SKM-1 (cell line): Measurements from ENCODE around the gene RGS5.
"Not testable (repeated sequence)": the region's sequence is repeated elsewhere in the genome, so short reads cannot be mapped to it uniquely, and the experiment has no call there.

Experiments
- DNase-seq: peaks from one replicate; lab custom pipeline; 2025; ENCODE audit not compliant: unreplicated experiment; lab: John Stamatoyannopoulos, UW

The RGS5 gene

DNA sequence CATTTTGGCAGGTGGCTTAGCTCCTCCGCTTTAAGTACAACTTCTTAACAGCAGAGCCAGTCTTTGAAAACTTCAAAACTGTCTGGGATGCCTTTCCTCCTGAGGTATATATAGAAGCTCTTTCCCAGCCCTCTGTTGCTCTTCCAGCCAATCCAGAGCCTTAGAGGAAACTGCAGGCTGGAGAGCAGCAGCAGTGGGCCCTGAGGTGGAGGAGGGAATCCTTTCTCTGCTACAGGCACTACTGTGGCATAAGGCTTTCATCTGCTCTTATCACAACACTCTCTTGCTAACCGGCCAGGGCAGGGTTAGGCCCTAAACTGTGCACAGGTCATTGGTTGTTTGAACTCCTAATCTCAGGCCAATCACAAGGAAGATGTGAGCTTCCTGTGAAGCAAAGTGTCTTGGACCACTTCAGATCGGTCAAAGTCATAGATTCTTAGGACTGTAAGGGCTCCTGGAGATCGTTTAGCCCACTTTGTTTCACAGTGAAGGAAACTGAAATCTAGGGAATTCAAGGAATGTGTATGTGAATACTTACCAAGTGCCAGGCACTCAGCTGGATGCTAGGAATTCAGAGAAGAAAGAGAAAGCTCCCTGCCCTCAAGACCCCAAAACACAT lies at the start of gene RGS5:
Gene RGS5 (minus strand): TSS at position 84 of the 619 bp plus-strand sequence. CDS start 81 bp downstream, at position 3.
- no peak for DNase-seq

GRCh38 chr1:163250382-163250974 lies 47.8 kb upstream of the RGS5 start:
- no peak for DNase-seq

GRCh38 chr1:163248064-163248463 lies 45.3 kb upstream of the RGS5 start:
- no peak for DNase-seq

- DNase-seq, result not testable (repeated sequence)
These were observed 41.9 kb upstream of the RGS5 start for GRCh38 chr1:163244648-163245047.

DNA sequence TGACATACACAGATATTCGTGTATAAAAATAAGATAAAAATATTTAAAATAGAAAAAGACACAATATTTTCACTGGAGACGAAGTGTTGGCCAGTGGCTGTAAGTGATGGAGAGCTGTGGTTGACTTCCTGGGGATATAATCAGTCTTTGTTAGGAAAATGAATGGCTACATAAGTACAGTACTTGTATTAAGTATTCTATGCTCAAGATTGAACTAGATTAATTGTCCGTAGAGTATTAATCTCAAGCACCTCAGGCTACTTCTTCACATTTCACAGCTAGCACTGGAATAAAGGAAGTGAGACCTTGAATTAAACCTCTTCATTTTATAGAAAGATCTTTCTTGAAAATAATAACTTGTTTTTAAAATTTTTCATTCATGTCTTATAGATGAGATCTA lies 39.0 kb upstream of the RGS5 start:
- DNase-seq, result no peak

- DNase-seq, result no peak
These were observed 38.0 kb upstream of the RGS5 start for GRCh38 chr1:163240705-163241104.

- not testable (repeated sequence) for DNase-seq
These were observed 30.9 kb upstream of the RGS5 start for GRCh38 chr1:163233643-163234042.

DNA sequence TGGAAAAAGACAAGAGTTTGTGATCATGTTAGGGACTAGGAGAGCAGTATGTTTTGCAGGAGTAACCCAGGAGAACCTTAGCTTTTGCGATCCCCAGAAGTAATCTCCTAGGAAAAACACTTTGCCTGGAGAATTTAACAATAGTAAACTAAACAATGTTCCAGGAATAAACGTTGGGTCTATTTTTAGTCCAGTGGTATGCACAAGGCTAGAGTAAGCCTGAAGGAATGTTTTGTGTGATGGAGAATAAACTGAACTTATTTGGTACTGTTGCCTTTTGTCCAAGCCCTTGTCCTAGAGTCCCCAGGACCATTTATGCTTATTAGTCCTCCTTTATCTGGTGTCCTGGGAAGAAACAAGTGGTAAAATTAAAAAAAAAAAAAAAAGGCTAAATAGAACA lies 28.7 kb upstream of the RGS5 start:
- no peak for DNase-seq

DNA sequence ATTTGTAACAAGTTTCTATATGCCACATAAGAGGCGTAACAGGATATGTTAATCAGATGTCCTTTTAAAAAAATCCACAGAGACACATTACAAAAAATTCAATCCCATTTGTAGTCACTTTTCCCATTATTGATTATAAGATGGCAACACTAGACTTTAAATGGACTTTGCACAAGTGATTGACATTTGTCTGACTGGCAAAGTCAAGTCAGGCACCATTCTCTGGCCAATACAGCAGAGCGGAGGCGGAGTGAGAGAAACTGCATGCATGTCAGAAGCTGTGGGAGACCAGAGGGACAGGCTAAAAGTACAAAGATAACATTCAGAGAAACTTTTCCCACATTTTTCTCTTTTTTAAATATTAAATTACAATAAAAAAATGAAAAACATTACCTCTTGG lies 28.1 kb upstream of the RGS5 start:
- no peak for DNase-seq

- not testable (repeated sequence) for DNase-seq
These were observed 25.6 kb upstream of the RGS5 start for GRCh38 chr1:163228271-163228670.

DNA sequence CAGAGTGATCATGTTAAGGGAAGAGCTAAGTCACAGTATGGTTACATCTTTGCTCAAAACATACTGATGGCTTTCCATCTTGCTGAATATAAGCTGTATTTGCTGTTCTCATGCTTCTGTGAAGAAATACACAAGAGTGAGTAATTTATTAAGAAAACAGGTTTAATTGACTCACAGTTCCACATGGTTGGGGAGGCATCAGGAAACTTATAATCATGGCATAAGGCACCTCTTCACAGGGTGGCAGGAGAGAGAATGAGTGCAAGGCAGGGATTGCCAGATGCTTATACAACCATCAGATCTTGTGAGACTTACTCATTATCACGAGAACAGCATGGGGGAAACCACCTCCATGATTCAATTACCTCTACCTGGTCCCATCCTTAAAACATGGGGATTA lies 24.4 kb upstream of the RGS5 start:
- no peak for DNase-seq

- no peak for DNase-seq
These were observed 10.9 kb upstream of the RGS5 start for GRCh38 chr1:163213626-163214025.

DNA sequence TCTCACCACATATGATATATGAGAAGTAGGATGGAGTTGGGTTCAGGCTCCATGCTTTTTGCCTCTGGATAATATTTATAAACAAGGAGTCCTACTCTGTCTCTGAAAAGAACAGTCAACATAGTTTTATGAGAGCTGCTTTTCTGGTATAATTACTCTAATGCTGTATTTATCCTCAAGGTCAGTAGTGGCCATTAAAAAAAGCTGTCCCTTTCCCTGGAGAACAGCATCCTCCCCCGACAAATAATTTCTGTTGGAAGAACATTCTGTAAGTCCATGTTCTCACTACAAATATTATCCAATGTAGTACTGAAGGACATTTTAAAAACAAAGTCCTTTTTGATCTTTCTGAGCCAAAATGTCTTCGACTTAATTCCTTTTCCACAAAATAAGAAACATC lies 9.0 kb upstream of the RGS5 start:
- DNase-seq, result no peak

GRCh38 chr1:163205513-163205912 lies 2.8 kb upstream of the RGS5 start:
- no peak for DNase-seq

DNA sequence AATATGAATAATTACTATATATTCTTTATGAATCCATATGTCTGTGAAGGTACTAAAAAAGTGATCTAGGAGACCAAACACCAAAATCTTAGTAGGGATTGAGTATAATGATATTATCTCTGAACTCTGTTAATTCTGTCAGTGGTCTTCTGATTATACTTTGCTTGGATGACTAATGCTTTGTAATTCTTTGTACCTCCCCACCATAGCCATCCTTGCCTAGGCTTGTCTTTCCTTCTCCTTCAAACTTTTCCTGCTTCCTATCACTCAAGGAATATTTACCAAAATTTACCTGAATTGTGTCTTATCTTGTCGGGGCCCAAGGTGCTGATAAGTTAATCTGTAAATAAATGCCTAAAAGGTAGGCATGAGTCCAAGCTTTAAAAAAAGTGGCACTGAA lies 845 bp upstream of the RGS5 start:
- DNase-seq, result no peak

GRCh38 chr1:163201906-163202305 lies 810 bp downstream of the RGS5 start:
- no peak for DNase-seq

DNA sequence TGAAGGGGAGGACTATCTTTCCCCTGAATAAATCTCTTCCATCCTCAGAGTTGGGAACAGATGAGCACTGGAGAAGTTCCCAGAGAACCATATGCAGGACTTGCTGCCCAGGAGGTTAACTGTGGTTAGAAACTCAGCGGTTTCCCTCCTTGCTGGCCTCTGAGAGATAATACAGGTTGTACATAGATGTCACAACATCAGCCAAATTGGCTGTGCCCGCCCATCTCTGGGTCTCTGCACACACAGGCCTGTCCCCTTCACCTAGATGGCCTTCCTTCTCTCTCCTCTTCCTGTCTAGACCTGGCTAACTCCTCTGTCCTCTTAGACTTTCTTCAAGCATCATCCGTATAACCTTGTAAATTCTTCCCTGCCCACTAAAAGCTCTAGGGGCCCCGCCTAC lies 5.7 kb downstream of the RGS5 start:
- no peak for DNase-seq

GRCh38 chr1:163196449-163196787 lies 6.3 kb downstream of the RGS5 start:
- DNase-seq, result no peak

- DNase-seq, result no peak
These were observed 6.8 kb downstream of the RGS5 start for GRCh38 chr1:163195728-163196448.

DNA sequence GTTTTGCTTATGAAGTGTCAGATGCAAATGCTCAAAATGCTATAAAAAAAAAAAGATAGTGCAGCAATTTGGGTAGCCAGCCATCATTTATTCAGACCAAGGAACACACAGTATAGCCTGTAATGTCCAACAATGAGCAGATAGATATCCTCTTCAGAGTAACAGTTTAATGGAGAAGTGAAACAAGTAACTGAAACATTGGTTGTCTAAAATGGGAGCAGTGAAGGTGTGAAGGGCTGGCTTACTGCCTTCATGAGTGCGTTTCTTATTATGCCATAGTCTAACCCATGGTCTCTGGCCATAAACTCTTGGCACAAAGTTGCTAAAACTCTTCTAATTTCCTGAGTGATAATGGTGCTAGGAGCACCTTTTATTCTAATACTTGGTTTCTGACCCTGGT lies 11.4 kb downstream of the RGS5 start:
- DNase-seq, result no peak

GRCh38 chr1:163188947-163189346 lies 13.8 kb downstream of the RGS5 start:
- no peak for DNase-seq

DNA sequence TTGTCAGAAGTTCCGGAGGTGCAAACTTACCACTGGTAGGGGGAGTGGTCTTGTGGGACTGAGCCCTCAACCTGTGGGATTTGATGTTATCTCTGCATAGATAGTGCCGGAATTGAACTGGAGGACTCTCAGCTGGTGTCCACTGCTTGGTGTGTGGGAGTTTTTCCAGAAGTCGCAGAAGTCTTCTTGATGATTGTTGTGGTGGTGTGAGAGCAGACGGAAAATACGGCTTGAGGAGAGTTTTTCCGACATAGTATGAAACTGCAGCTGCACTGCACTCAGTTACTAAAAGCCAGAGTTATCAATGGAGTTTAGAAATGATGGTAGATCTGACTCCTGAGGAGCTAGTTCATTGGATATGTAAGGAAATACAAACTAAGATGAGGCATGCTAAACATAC lies 14.9 kb downstream of the RGS5 start:
- DNase-seq, result no peak

DNA sequence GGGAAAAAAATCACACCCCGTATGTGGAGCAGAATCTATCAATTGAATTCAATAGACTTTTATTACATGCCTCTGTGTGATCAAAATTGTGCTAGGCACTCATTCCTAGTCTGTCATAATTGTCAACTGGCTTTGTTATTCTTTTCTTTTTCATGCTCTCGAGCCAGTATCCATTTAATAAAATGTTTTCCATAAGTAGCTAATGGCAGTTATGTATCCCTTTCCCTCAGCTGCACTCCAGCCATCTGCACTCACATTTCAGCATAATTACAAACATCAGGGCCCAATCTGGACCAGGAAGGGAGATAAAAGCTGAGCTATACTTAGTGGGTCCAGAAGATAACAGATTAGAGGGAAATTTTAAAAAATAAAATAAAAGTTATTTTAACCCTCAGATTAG lies 15.9 kb downstream of the RGS5 start:
- DNase-seq, result no peak
